Measurements from ENCODE around the gene TDRD12.

The TDRD12 gene

GRCh38 chr19:32676895-32677359 lies 42.6 kb upstream of the TDRD12 start:
- Histone ChIP-seq H3K27ac (ENCODE audit: low read depth, low read length) (no peak overlapping the region), H3K9me3 (ENCODE audit: control insufficient read depth in 5 of 5, low read length in 5 of 5) (no peaks in the 10 kb centered on the region), H3K27me3 (ENCODE audit: control insufficient read depth in 5 of 5, insufficient read depth in 4 of 5, low read length in 5 of 5) (peaks cover 3 to 12% (median 6%) of the 10 kb centered on the region in 5 donors), H3K9ac (ENCODE audit: low read length in 5 of 5) (no peak overlapping the region), H3K4me1 (ENCODE audit: control insufficient read depth in 5 of 5, insufficient read depth in 5 of 5, low read length in 5 of 5) (peaks cover 10 to 47% (median 33%) of the 10 kb centered on the region in 5 donors), H3K4me3 (ENCODE audit: low read depth in 1 of 5, low read length in 5 of 5) (peak overlapping the region in 2 of 5 donors; percentile 91 to 93), H3K36me3 (ENCODE audit: control insufficient read depth in 5 of 5, insufficient read depth in 5 of 5, low read length in 5 of 5) (no peaks in the 10 kb centered on the region)

DNA sequence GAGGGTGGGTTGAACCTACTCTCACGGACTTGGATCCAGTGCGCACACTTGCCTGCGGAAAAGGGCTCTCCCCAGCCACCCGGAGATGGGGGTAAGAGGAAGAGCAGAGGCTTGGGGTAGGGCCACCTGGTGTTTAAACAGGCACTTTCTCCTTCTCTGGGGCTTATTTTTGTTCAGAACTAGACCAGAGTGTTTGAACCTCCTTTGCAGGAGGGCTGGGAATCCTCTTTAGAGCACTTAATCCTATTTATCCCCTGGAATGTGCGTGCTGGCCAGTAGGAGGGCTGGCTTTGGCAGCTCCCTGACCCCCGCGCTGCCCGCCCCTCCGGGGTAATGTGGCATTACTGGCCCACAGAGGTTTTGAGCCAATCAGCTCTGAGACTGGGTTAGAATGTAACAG lies 41.9 kb upstream of the TDRD12 start:
- no peak overlapping the region for H3K27ac ChIP-seq (ENCODE audit: low read depth, low read length)
- no peak overlapping the region for H3K4me3 ChIP-seq (ENCODE audit: low read depth in 1 of 5, low read length in 5 of 5)
- H3K36me3 ChIP-seq (ENCODE audit: control insufficient read depth in 5 of 5, insufficient read depth in 5 of 5, low read length in 5 of 5) = no peaks in the 10 kb centered on the region
- no peaks in the 10 kb centered on the region for H3K9me3 ChIP-seq (ENCODE audit: control insufficient read depth in 5 of 5, low read length in 5 of 5)
- peaks cover 3 to 12% (median 6%) of the 10 kb centered on the region in 5 donors for H3K27me3 ChIP-seq (ENCODE audit: control insufficient read depth in 5 of 5, insufficient read depth in 4 of 5, low read length in 5 of 5)
- peaks cover 7 to 41% (median 29%) of the 10 kb centered on the region in 5 donors for H3K4me1 ChIP-seq (ENCODE audit: control insufficient read depth in 5 of 5, insufficient read depth in 5 of 5, low read length in 5 of 5)
- no peak overlapping the region for H3K9ac ChIP-seq (ENCODE audit: low read length in 5 of 5)

DNA sequence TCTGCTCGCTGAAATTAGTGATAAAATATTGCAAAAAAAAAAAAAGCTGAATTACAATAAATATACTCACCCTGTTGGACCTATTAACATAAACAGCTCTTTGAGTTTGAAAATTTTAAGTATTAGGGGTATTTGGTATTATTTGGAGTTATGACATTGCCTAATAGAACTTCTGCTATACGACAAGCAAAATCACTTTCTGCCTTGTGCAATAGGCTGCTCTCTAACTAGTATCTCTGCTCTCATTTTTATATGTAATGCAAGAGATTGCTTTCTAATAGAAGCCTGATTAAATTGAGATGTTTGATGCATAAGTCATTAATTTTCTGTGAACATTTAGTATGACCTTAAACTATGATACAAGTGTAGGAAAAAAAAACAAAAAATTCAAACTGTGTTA lies 38.6 kb upstream of the TDRD12 start:
- no peaks in the 10 kb centered on the region for H3K36me3 ChIP-seq (ENCODE audit: control insufficient read depth in 5 of 5, insufficient read depth in 5 of 5, low read length in 5 of 5)
- H3K27me3 ChIP-seq (ENCODE audit: control insufficient read depth in 5 of 5, insufficient read depth in 4 of 5, low read length in 5 of 5) = peaks cover 3 to 11% (median 5%) of the 10 kb centered on the region in 5 donors
- no peaks in the 10 kb centered on the region for H3K9me3 ChIP-seq (ENCODE audit: control insufficient read depth in 5 of 5, low read length in 5 of 5)
- H3K4me1 ChIP-seq (ENCODE audit: control insufficient read depth in 5 of 5, insufficient read depth in 5 of 5, low read length in 5 of 5) = peaks cover 0 to 13% (median 8%) of the 10 kb centered on the region in 5 donors
- no peak overlapping the region for H3K4me3 ChIP-seq (ENCODE audit: low read depth in 1 of 5, low read length in 5 of 5)
- H3K27ac ChIP-seq (ENCODE audit: low read depth, low read length) = no peak overlapping the region
- H3K9ac ChIP-seq (ENCODE audit: low read length in 5 of 5) = no peak overlapping the region

DNA sequence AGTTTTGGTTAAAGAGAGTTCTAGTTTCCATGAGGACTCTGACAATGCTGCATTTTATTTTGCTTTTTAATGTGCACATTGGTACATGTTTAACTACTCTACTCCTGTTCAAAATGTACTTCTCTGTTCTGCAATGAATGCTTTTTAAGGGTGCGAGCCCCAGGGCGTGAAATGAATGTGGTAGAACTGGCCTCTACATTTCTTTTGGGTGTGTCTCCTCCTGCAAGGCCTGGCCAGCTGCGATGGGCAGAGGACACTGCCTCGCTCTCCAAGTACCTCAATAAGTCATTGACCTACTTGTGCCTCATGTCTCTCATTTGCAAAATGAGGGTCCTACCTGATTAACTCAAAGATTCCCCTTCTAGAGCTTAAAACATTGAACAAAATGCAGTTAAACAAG lies 37.2 kb upstream of the TDRD12 start:
- no peak overlapping the region for H3K4me3 ChIP-seq (ENCODE audit: low read depth in 1 of 5, low read length in 5 of 5)
- peaks cover 0 to 5% (median 5%) of the 10 kb centered on the region in 5 donors for H3K36me3 ChIP-seq (ENCODE audit: control insufficient read depth in 5 of 5, insufficient read depth in 5 of 5, low read length in 5 of 5)
- H3K9ac ChIP-seq (ENCODE audit: low read length in 5 of 5) = no peak overlapping the region
- peaks cover 0 to 3% (median 0%) of the 10 kb centered on the region in 5 donors for H3K4me1 ChIP-seq (ENCODE audit: control insufficient read depth in 5 of 5, insufficient read depth in 5 of 5, low read length in 5 of 5)
- no peak overlapping the region for H3K27ac ChIP-seq (ENCODE audit: low read depth, low read length)
- no peaks in the 10 kb centered on the region for H3K27me3 ChIP-seq (ENCODE audit: control insufficient read depth in 5 of 5, insufficient read depth in 4 of 5, low read length in 5 of 5)
- H3K9me3 ChIP-seq (ENCODE audit: control insufficient read depth in 5 of 5, low read length in 5 of 5) = no peaks in the 10 kb centered on the region

- H3K9me3 ChIP-seq (ENCODE audit: control insufficient read depth in 5 of 5, low read length in 5 of 5) = no peaks in the 10 kb centered on the region
- H3K27me3 ChIP-seq (ENCODE audit: control insufficient read depth in 5 of 5, insufficient read depth in 4 of 5, low read length in 5 of 5) = no peaks in the 10 kb centered on the region
- peaks cover 0 to 5% (median 5%) of the 10 kb centered on the region in 5 donors for H3K36me3 ChIP-seq (ENCODE audit: control insufficient read depth in 5 of 5, insufficient read depth in 5 of 5, low read length in 5 of 5)
- H3K27ac ChIP-seq (ENCODE audit: low read depth, low read length) = no peak overlapping the region
- H3K4me1 ChIP-seq (ENCODE audit: control insufficient read depth in 5 of 5, insufficient read depth in 5 of 5, low read length in 5 of 5) = peaks cover 4 to 9% (median 7%) of the 10 kb centered on the region in 5 donors
- no peak overlapping the region for H3K4me3 ChIP-seq (ENCODE audit: low read depth in 1 of 5, low read length in 5 of 5)
- H3K9ac ChIP-seq (ENCODE audit: low read length in 5 of 5) = no peak overlapping the region
These were observed 32.6 kb upstream of the TDRD12 start for GRCh38 chr19:32686847-32687475.

DNA sequence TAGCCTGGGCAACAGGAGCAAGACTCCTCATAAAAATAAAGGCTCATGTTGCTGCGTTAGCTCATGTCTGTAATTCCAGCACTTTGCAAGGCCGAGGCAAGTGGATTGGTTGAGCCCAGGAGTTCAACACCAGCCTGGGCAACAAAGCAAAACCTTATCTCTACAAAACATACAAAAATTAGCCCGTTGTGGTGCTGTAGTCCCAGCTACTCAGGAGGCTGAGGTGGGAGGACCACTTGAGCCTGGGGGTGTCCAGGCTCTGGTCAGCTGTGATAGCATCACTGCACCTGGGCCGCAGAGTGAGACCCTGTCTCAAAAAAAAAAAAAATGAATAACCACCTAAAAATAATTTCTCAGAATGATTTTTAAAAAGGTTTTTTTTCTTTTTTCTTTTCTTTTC lies 31.9 kb upstream of the TDRD12 start:
- Histone ChIP-seq H3K9me3 (ENCODE audit: control insufficient read depth in 5 of 5, low read length in 5 of 5) (no peaks in the 10 kb centered on the region), H3K36me3 (ENCODE audit: control insufficient read depth in 5 of 5, insufficient read depth in 5 of 5, low read length in 5 of 5) (peaks cover 0 to 5% (median 5%) of the 10 kb centered on the region in 5 donors), H3K9ac (ENCODE audit: low read length in 5 of 5) (no peak overlapping the region), H3K27me3 (ENCODE audit: control insufficient read depth in 5 of 5, insufficient read depth in 4 of 5, low read length in 5 of 5) (no peaks in the 10 kb centered on the region), H3K4me1 (ENCODE audit: control insufficient read depth in 5 of 5, insufficient read depth in 5 of 5, low read length in 5 of 5) (peaks cover 5 to 15% (median 12%) of the 10 kb centered on the region in 5 donors), H3K27ac (ENCODE audit: low read depth, low read length) (no peak overlapping the region), H3K4me3 (ENCODE audit: low read depth in 1 of 5, low read length in 5 of 5) (no peak overlapping the region)

- Histone ChIP-seq H3K9ac (ENCODE audit: low read length in 5 of 5) (no peak overlapping the region), H3K27me3 (ENCODE audit: control insufficient read depth in 5 of 5, insufficient read depth in 4 of 5, low read length in 5 of 5) (no peaks in the 10 kb centered on the region), H3K4me1 (ENCODE audit: control insufficient read depth in 5 of 5, insufficient read depth in 5 of 5, low read length in 5 of 5) (peaks cover 7 to 21% (median 18%) of the 10 kb centered on the region in 5 donors), H3K36me3 (ENCODE audit: control insufficient read depth in 5 of 5, insufficient read depth in 5 of 5, low read length in 5 of 5) (peaks cover 0 to 5% (median 5%) of the 10 kb centered on the region in 5 donors), H3K9me3 (ENCODE audit: control insufficient read depth in 5 of 5, low read length in 5 of 5) (no peaks in the 10 kb centered on the region), H3K27ac (ENCODE audit: low read depth, low read length) (no peak overlapping the region), H3K4me3 (ENCODE audit: low read depth in 1 of 5, low read length in 5 of 5) (no peak overlapping the region)
These were observed 31.3 kb upstream of the TDRD12 start for GRCh38 chr19:32688311-32688710.

- Histone ChIP-seq H3K9ac (ENCODE audit: low read length in 5 of 5) (peak within 1 kb of the TSS; percentile 73 to 93 (median 83)), H3K27ac (ENCODE audit: low read depth, low read length) (peak within 1 kb of the TSS; percentile 62), H3K27me3 (ENCODE audit: control insufficient read depth in 5 of 5, insufficient read depth in 4 of 5, low read length in 5 of 5) (no peaks in the 10 kb centered on the region), H3K4me1 (ENCODE audit: control insufficient read depth in 5 of 5, insufficient read depth in 5 of 5, low read length in 5 of 5) (peaks cover 7 to 49% (median 45%) of the 10 kb centered on the region in 5 donors), H3K4me3 (ENCODE audit: low read depth in 1 of 5, low read length in 5 of 5) (peak within 1 kb of the TSS; percentile 75 to 91 (median 80)), H3K36me3 (ENCODE audit: control insufficient read depth in 5 of 5, insufficient read depth in 5 of 5, low read length in 5 of 5) (peaks cover 0 to 5% (median 5%) of the 10 kb centered on the region in 5 donors), H3K9me3 (ENCODE audit: control insufficient read depth in 5 of 5, low read length in 5 of 5) (no peaks in the 10 kb centered on the region)
These were observed 28.1 kb upstream of the TDRD12 start, which contains the start of gene NUDT19 for GRCh38 chr19:32691291-32691951. NUDT19 (plus strand) TSS chr19:32691821; CDS start chr19:32691961, 140 bp downstream.

GRCh38 chr19:32691952-32692726 lies 27.4 kb upstream of the TDRD12 start:
- Histone ChIP-seq H3K27me3 (ENCODE audit: control insufficient read depth in 5 of 5, insufficient read depth in 4 of 5, low read length in 5 of 5) (no peaks in the 10 kb centered on the region), H3K4me1 (ENCODE audit: control insufficient read depth in 5 of 5, insufficient read depth in 5 of 5, low read length in 5 of 5) (peaks cover 9 to 56% (median 52%) of the 10 kb centered on the region in 5 donors), H3K9me3 (ENCODE audit: control insufficient read depth in 5 of 5, low read length in 5 of 5) (no peaks in the 10 kb centered on the region), H3K36me3 (ENCODE audit: control insufficient read depth in 5 of 5, insufficient read depth in 5 of 5, low read length in 5 of 5) (no peaks in the 10 kb centered on the region), H3K4me3 (ENCODE audit: low read depth in 1 of 5, low read length in 5 of 5) (peak overlapping the region in 4 of 5 donors; percentile 79 to 91 (median 80)), H3K27ac (ENCODE audit: low read depth, low read length) (peak overlapping the region; percentile 62), H3K9ac (ENCODE audit: low read length in 5 of 5) (peak overlapping the region; percentile 73 to 93 (median 83))

Measured in subcutaneous abdominal adipose tissue (tissue), 5 donors.